Measurements from ENCODE around the gene HAAO.
"Not testable (repeated sequence)": the region's sequence is repeated elsewhere in the genome, so short reads cannot be mapped to it uniquely, and the experiment has no call there.

The HAAO gene

GRCh38 chr2:42743659-42743990, 48.8 kb downstream of the HAAO start:
- DNase-seq: no peak

DNA sequence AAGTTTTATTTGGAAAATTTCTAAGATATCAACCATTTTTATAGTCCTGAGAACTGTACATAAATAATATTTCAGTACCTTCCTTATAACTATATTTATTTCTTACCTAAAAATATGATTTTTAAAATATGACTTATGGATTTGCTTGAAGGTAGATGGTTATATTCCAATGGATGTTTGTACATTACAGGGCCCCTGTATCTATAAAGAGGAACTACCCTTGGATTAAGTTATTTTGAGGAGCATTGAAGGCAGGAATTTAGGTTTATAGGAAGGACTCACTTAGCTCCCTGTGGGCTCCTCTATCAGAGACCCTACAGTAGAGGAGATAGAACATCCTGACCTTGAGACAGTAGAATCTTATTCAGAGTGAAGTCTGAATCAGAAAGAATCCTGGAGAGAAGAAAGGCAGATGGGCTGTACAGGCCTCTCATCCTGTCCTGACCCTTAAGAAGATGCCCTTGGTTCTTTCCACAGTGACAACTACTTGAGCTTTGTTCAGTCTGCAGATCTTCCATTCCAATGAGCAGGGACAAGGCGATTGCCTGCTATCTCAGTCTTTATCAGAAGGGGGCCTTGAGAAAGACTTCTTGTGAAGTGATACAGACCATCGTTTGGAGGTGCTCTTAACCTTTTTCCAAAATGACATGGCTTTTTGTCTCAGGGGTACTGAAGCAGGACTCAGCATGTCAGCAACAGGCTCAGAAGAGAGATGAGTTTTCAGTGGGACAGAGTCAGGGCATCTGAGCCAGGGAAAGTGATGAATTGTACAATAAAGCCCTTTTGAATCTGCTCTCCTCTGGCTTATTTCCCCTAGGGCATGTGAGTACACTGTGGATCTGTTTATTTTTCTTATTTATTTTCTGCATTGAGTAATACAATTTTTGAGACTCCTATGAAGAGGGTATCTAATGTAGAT, 49.4 kb downstream of the HAAO start:
- DNase-seq: no peak

DNA sequence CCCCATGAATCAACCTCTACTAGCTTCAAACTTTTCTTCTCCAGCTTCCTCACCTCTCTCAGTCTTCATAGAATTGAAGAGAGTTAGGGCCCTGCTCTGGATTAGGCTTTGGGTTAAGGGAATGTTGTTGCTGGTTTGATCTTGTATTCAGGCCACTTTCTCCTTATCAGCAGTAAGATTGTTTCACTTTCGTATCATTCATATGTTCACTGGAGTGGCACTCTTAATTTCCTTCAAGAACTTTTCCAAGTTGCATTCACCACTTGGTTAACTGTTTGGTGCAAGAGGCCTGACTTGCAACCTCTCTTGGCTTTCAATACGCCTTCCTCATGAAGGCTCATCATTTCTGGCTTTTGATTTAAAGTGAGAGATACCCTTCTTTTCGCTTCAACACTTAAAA, 51.2 kb downstream of the HAAO start:
- DNase-seq: no peak

- DNase-seq: no peak
Measured at GRCh38 chr2:42736598-42737322, 55.6 kb downstream of the HAAO start.

- no peak for DNase-seq
Measured at GRCh38 chr2:42733852-42734251, 58.5 kb downstream of the HAAO start.

DNA sequence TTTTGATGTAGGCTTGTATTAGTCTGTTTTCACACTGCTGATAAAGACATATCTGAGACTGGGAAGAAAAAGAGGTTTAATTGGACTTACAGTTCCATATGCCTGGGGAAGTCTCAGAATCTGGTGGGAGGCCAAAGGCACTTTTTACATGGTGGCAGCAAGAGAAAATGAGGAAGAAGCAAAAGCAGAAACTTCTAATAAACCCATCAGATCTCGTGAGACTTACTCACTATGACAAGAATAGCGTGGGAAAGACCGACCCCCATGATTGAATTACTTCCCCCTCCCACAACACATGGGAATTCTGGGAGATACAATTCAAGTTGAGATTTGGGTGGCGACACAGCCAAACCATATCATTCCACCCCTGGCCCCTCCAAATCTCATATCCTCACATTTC, 61.1 kb downstream of the HAAO start:
- not testable (repeated sequence) for DNase-seq

GRCh38 chr2:42726680-42727079, 65.7 kb downstream of the HAAO start:
- no peak for DNase-seq

- no peak for DNase-seq
Measured at GRCh38 chr2:42725657-42726056, 66.7 kb downstream of the HAAO start.

GRCh38 chr2:42724886-42725285, 67.5 kb downstream of the HAAO start:
- DNase-seq: no peak

DNA sequence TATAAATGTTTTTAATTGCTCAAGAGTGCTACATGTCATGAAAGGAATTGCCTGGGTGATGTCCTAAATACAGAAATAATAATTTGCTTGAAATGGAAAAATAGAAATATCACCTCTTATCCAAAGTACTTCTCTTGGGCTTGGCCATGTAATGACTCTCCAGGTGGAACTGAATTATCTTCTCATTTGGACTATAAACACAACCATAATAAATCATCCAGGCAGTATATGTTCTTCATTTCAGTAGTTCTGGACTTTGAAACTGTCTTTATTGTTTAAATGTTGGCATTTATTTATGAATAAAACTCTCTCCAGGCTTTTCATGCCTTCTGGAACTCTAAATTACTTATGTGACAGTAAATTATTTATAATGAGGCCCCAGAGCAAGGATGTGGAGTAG, 68.9 kb downstream of the HAAO start:
- no peak for DNase-seq

- DNase-seq: no peak
Measured at GRCh38 chr2:42722320-42723190, 69.8 kb downstream of the HAAO start.

DNA sequence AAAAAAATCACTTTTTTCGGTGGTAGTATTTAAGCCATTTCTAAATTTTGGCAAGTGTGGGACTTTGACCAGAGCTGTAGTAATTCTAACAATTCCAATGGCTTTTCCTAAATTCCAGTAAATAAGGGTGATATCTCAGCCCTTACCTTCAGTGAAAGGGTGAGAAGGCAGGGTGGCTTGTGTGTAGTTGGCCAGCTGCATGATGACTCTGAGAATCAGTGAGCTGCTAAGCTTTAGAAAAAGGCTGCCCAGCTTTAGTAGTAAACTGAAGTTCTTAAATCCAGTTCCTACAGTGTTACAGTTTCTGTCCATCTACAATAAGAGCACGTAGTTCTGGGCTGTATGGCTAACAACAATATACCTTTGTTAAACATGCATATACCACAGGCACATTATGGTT, 70.5 kb downstream of the HAAO start:
- DNase-seq: no peak

Measured in stimulated activated CD4-positive, alpha-beta T cell treated with anti-CD3 and anti-CD28 coated beads, Interleukin-4, amount 100 ng/mL, for 24 hours (primary cell).